NOMO-1 treated with DMSO at 0.1 percent for 48 hours (cell line): ENCODE data around the gene TMEM121B.

Source experiments
- DNase-seq: peaks from one replicate; lab custom pipeline; 2025; ENCODE audit not compliant: unreplicated experiment; lab: John Stamatoyannopoulos, UW

Gene TMEM121B

GRCh38 chr22:17138513-17138912, 17.4 kb upstream of the TMEM121B start:
- DNase-seq = no peak

- no peak for DNase-seq
Observed at GRCh38 chr22:17137861-17138425, 16.8 kb upstream of the TMEM121B start.

GRCh38 chr22:17137170-17137569, 16.0 kb upstream of the TMEM121B start:
- DNase-seq = no peak

- no peak for DNase-seq
Observed at GRCh38 chr22:17135153-17135760, 14.1 kb upstream of the TMEM121B start.

- no peak for DNase-seq
Observed at GRCh38 chr22:17133137-17133536, 12.0 kb upstream of the TMEM121B start.

GRCh38 chr22:17132112-17132511, 11.0 kb upstream of the TMEM121B start:
- DNase-seq = no peak

- DNase-seq = no peak
Observed at GRCh38 chr22:17131686-17132085, 10.5 kb upstream of the TMEM121B start.

- no peak for DNase-seq
Observed at GRCh38 chr22:17130199-17130598, 9.0 kb upstream of the TMEM121B start.

GRCh38 chr22:17120711-17121232, 388 bp downstream of the TMEM121B start:
- DNase-seq = no peak

- DNase-seq = peak; percentile 21
Observed at GRCh38 chr22:17120281-17120680, 879 bp downstream of the TMEM121B start.

GRCh38 chr22:17119481-17120202, 1.5 kb downstream of the TMEM121B start:
- peak; percentile 12 for DNase-seq

GRCh38 chr22:17118342-17118741, 2.8 kb downstream of the TMEM121B start:
- no peak for DNase-seq

GRCh38 chr22:17117890-17118289, 3.3 kb downstream of the TMEM121B start:
- DNase-seq = peak; percentile 38

- DNase-seq = no peak
Observed at GRCh38 chr22:17117400-17117799, 3.8 kb downstream of the TMEM121B start.

GRCh38 chr22:17116572-17117330, 4.4 kb downstream of the TMEM121B start:
- no peak for DNase-seq

GRCh38 chr22:17115945-17116565, 5.1 kb downstream of the TMEM121B start:
- peak; percentile 33 for DNase-seq

GRCh38 chr22:17115236-17115635, 5.9 kb downstream of the TMEM121B start:
- no peak for DNase-seq

GRCh38 chr22:17114898-17115235, 6.3 kb downstream of the TMEM121B start:
- no peak for DNase-seq

- DNase-seq = no peak
Observed at GRCh38 chr22:17114173-17114897, 6.8 kb downstream of the TMEM121B start.

GRCh38 chr22:17113600-17113999, 7.6 kb downstream of the TMEM121B start:
- no peak for DNase-seq
